NT2/D1 (cell line): ENCODE data around the gene RAB3IL1.

Experiments used
- DNase-seq: peaks from one replicate; pipeline ENCODE4 v3.0.0-alpha.2; 2011; ENCODE audit warnings: low read depth, low spot score
- H3K27me3 ChIP-seq: 2 replicates; pipeline ENCODE4 v1.6.0; 2011; ENCODE audit warnings: mild to moderate bottlenecking; ENCODE audit not compliant: insufficient read length, insufficient read depth
- H3K36me3 ChIP-seq: 2 replicates; pipeline ENCODE4 v1.6.1; 2011; ENCODE audit warnings: mild to moderate bottlenecking, low read length, mixed read lengths; ENCODE audit not compliant: insufficient read depth, insufficient read length
- H3K4me1 ChIP-seq: 2 replicates; pipeline ENCODE4 v1.5.1; 2011; ENCODE audit not compliant: insufficient read depth, insufficient read length
- H3K4me3 ChIP-seq: 2 replicates; pipeline ENCODE4 v1.5.1; 2011; ENCODE audit warnings: low read depth; ENCODE audit not compliant: insufficient read length
- H3K9ac ChIP-seq: 2 replicates; pipeline ENCODE4 v1.6.0; 2011; ENCODE audit warnings: low read depth; ENCODE audit not compliant: insufficient read length
- H3K9me3 ChIP-seq: 2 replicates; pipeline ENCODE4 v1.5.1; 2011; ENCODE audit warnings: mild to moderate bottlenecking, low read length; ENCODE audit not compliant: insufficient read depth
- SUZ12 ChIP-seq: IDR thresholded peaks from 2 replicates; pipeline ENCODE4 v1.6.1; 2011; ENCODE audit not compliant: insufficient read length, insufficient read depth; ENCODE audit errors: extremely low read depth
- YY1 ChIP-seq: IDR thresholded peaks from 2 replicates; pipeline ENCODE4 v1.6.1; 2011; ENCODE audit not compliant: insufficient read length, insufficient read depth
- ZNF274 ChIP-seq: IDR thresholded peaks from 2 replicates; pipeline ENCODE4 v1.6.1; 2011; ENCODE audit warnings: mild to moderate bottlenecking, low read depth, low read length

The RAB3IL1 gene

GRCh38 chr11:61848631-61849030, 68.7 kb downstream of the RAB3IL1 start:
- TF ChIP-seq YY1 (no peak), SUZ12 (no peak), ZNF274 (no peak)
- DNase-seq = no peak
- no peaks in the 10 kb centered on the region for H3K27me3 ChIP-seq
- no peak overlapping the region for H3K9ac ChIP-seq
- H3K9me3 ChIP-seq = no peaks in the 10 kb centered on the region
- no peak overlapping the region for H3K4me3 ChIP-seq
- peaks cover 70% of the 10 kb centered on the region for H3K36me3 ChIP-seq
- H3K4me1 ChIP-seq = peaks cover 2% of the 10 kb centered on the region

- DNase-seq = no peak
- TF ChIP-seq ZNF274 = no peak
- no peak for TF ChIP-seq SUZ12
- no peak for TF ChIP-seq YY1
- Histone ChIP-seq H3K36me3 (peaks cover 71% of the 10 kb centered on the region), H3K9me3 (no peaks in the 10 kb centered on the region), H3K4me3 (no peak overlapping the region), H3K9ac (no peak overlapping the region), H3K4me1 (no peaks in the 10 kb centered on the region), H3K27me3 (no peaks in the 10 kb centered on the region)
Observed at GRCh38 chr11:61847914-61848581, 69.3 kb downstream of the RAB3IL1 start.
